ENCODE data around the gene LPCAT1. TPM values are rescaled to one million over a fixed set of nuclear protein-coding genes. Genes with fewer than 3 reads are reported as not detected.

Gene LPCAT1
- total RNA-seq, 2 experiments from 2014 or later: 42.5 to 54.5 TPM

DNA sequence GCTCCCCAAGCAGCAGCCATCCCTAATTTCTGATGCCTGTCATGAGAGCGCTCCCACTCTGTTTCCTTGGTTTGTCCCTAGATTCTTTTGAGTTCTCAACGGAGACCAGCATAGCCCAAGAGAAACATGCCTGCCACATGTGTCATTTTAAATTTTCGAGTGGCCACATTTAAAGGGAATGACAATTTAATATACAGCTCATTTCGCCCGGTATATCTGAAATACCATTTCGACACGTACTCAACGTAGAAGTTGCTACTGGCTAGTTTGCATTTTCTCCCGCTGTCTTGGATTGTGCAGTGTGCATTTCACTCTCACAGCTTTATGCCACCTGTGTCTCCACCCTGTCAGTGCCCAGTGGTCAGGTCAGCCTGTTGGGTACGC lies 21.0 kb downstream of the LPCAT1 start:
- Mint-ChIP-seq H3K27ac (no peak overlapping the region), H3K4me1 (peaks cover 14% of the 10 kb centered on the region), H3K9me3 (ENCODE audit: low read depth) (no peaks in the 10 kb centered on the region), H3K27me3 (no peaks in the 10 kb centered on the region), H3K36me3 (ENCODE audit: low read depth) (peaks cover 8% of the 10 kb centered on the region), H3K4me3 (no peak overlapping the region)
- ChIA-PET POLR2A (interaction anchor here (0.8 to 1.0 kb wide), 2 partner anchors 36 to 117 kb away, joined by 3 read pairs; no protein-coding TSS in a partner anchor), CTCF (interaction anchor here (0.5 kb wide), 1 partner anchor 78 kb away, joined by 3 read pairs; no protein-coding TSS in a partner anchor)
- DNase-seq: no peak
- no peak for ATAC-seq
- intact Hi-C loops (cut with DNase I, micrococcal nuclease): no loop called here

DNA sequence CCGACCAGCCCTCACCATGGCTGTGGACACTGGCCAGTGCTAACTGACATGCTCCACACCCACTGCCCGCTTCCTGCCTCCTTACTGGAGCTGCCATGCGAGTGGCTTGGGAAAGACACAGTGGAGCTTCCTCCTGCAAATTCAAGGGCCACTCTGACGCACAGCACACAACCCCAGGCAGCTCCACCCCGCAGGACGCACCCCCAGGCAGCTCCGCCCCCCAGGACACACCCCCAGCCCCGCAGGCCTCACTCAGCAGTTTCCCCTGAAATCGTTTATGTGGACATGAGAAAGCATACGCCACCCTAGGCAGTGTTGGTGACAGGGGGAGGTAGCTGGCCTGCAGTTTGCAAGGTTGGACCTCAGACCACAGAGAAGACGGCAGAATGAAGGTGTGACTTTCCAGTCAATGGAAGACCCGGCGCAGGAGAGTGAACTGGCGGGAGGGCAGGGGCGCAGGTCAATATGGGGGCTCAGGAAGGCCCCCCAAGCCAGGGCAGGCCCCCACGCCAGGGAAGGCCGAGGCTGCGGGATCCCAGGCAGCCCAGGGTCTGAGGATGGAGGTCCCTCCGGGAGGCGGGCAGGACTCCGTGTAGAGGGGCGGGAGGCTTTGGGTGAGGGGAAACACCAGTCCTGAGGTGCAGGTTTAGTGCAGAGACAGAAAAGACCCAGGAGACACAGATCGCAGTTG lies 21.6 kb downstream of the LPCAT1 start:
- no peaks in the 10 kb centered on the region for H3K27me3 Mint-ChIP-seq
- CTCF ChIA-PET: no interaction called here
- peak; percentile 76 for ATAC-seq
- peaks cover 17% of the 10 kb centered on the region for H3K4me1 Mint-ChIP-seq
- peak; percentile 60 for DNase-seq
- no peaks in the 10 kb centered on the region for H3K9me3 Mint-ChIP-seq (ENCODE audit: low read depth)
- intact Hi-C loops (cut with DNase I, micrococcal nuclease): no loop called here
- no peak overlapping the region for H3K4me3 Mint-ChIP-seq
- POLR2A ChIA-PET: interaction anchor here (0.6 to 0.8 kb wide), 3 partner anchors 10 to 117 kb away, joined by 3 to 8 read pairs (median 3); no protein-coding TSS in a partner anchor
- no peak overlapping the region for H3K27ac Mint-ChIP-seq
- peaks cover 10% of the 10 kb centered on the region for H3K36me3 Mint-ChIP-seq (ENCODE audit: low read depth)

DNA sequence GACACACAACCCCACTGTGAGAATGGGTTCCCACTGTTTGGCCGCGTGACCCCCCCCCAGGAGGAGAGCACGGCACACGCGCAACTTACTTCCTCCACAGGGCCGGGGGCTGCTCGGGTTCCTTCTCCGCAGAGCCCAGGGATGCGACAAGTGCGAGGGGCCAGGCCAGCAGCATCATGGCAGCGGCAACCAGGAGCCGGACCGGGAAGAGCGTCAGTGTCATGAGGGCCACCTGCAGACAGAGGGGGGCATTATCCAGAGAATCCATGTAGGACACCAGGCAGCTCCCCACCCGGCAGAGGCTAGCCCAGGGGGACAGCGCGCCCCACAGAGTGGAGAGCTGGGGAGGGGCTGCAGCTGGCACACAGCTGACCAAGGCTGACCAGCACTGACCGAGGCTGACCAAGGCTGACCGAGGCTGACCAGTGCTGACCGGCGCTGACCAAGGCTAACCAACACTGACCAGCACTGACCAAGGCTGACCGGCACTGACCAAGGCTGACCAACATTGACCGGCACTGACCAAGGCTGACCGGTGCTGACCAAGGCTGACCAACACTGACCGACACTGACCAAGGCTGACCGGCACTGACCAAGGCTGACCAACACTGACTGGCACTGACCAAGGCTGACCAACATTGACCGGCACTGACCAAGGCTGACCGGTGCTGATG lies 22.3 kb downstream of the LPCAT1 start:
- Mint-ChIP-seq H3K27me3 (no peaks in the 10 kb centered on the region), H3K4me1 (peaks cover 22% of the 10 kb centered on the region), H3K36me3 (ENCODE audit: low read depth) (peaks cover 10% of the 10 kb centered on the region), H3K9me3 (ENCODE audit: low read depth) (no peaks in the 10 kb centered on the region), H3K4me3 (no peak overlapping the region), H3K27ac (no peak overlapping the region)
- ChIA-PET CTCF (no interaction called here), POLR2A (interaction anchor here (0.6 kb wide), 1 partner anchor 9 kb away, joined by 8 read pairs; no protein-coding TSS in a partner anchor)
- ATAC-seq (peak; percentile 24), DNase-seq (no peak)
- intact Hi-C loops (cut with DNase I, micrococcal nuclease): no loop called here

DNA sequence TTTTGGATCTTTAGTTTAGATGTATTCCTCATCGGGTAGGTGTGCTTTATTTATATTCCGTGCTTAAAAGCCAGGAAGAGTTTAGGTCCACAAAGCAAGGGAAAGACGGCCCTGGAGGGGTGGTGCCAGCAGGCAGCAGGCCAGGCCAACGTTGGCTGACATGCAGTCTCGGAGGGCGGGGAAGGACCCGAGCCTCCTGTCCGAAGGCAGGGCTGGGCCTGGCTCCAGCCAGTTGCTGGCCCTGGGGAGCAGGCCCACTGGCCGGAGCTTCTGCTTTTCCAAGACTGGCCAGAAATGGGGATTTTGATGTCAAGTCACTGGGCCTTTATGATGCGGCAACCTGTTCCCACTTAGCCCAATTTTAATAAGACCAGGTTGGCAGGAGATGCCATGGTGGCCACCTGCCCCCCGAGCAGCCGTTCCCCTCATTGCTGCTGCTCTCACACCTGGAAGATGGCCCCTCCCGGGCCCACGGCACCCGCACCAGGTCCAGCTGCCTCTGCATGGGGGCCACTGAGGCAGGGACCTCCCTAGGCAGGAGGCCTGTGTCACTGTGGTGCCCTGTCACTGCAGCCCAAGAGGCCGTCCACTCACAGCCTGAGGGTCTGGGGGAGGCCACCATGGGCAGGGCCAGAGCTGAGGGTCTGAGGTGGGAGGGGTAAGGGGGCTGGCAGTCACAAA lies 23.2 kb downstream of the LPCAT1 start:
- no peak overlapping the region for H3K4me3 Mint-ChIP-seq
- DNase-seq: no peak
- CTCF ChIA-PET: interaction anchor here (0.6 to 0.9 kb wide), 2 partner anchors 11 to 1464 kb away, joined by 4 to 5 read pairs; no protein-coding TSS in a partner anchor
- H3K36me3 Mint-ChIP-seq (ENCODE audit: low read depth): peaks cover 11% of the 10 kb centered on the region
- intact Hi-C loops (cut with DNase I, micrococcal nuclease): no loop called here
- peaks cover 28% of the 10 kb centered on the region for H3K4me1 Mint-ChIP-seq
- ATAC-seq: no peak
- H3K27ac Mint-ChIP-seq: no peak overlapping the region
- no peaks in the 10 kb centered on the region for H3K9me3 Mint-ChIP-seq (ENCODE audit: low read depth)
- H3K27me3 Mint-ChIP-seq: no peaks in the 10 kb centered on the region
- POLR2A ChIA-PET: no interaction called here

DNA sequence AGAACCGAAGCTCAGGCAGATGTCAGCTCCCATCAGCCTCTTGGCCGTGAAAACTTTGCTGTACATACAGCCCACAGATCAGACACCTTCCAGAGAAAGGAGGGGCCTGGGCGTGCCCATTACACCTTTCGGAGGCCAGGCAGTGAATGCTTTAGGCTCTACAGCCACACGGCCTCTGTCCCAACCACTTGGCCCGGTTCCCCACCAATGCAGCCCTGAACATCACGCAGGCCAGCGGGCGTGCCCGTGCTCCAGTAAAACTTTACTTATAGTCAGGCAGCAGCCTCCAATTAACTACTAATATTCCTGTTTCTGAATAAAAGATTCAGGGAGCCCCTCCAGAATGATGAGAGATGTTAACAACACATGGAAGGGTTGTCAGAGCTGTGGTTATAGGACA lies 23.9 kb downstream of the LPCAT1 start:
- CTCF ChIA-PET: interaction anchor here (0.9 to 1.3 kb wide), 2 partner anchors 11 to 20 kb away, joined by 4 read pairs; no protein-coding TSS in a partner anchor
- Mint-ChIP-seq H3K27ac (no peak overlapping the region), H3K36me3 (ENCODE audit: low read depth) (peaks cover 15% of the 10 kb centered on the region), H3K4me3 (no peak overlapping the region), H3K9me3 (ENCODE audit: low read depth) (no peaks in the 10 kb centered on the region), H3K27me3 (no peaks in the 10 kb centered on the region), H3K4me1 (peaks cover 35% of the 10 kb centered on the region)
- ATAC-seq (no peak), DNase-seq (no peak)
- POLR2A ChIA-PET: no interaction called here
- intact Hi-C loops (cut with DNase I, micrococcal nuclease): no loop called here

DNA sequence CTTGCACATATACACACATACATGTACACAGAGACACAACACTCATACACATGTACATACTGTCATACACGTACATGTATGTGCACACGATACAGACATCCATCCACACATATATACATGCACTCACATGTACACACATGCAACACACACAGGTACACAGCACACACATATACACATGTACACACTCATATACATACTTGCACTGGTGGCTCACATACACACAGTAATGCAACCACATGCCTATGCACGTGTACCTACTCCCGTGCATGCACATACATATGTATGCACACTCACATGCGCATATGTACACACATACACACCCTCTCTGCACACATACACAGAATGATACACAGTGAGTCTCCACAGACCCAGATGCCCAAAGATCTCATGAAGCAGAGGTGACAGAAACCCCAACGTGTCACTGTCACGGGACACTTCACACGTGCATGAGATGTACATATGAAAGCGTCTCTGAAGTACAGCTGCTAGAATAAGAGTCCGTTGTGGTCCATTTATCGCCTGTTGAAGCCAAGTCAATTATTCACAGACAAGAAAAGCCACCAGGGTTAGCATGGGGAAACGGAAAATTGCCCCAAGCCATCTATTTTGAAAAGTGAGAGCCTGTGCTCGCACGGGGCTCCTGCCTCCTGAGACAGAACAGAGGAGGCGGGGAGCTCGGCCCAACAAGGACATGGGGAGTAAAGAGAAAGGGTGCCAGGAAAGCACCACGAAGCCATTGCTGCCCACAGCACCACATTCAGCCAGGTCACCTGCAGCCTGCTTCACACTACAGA lies 24.9 kb downstream of the LPCAT1 start:
- Mint-ChIP-seq H3K36me3 (ENCODE audit: low read depth) (peaks cover 22% of the 10 kb centered on the region), H3K9me3 (ENCODE audit: low read depth) (no peaks in the 10 kb centered on the region), H3K27ac (no peak overlapping the region), H3K4me3 (no peak overlapping the region), H3K4me1 (peaks cover 33% of the 10 kb centered on the region), H3K27me3 (no peaks in the 10 kb centered on the region)
- intact Hi-C loops (cut with DNase I, micrococcal nuclease): no loop called here
- DNase-seq (no peak), ATAC-seq (no peak)
- ChIA-PET POLR2A (interaction anchor here (0.5 kb wide), 1 partner anchor 17 kb away, joined by 7 read pairs; no protein-coding TSS in a partner anchor), CTCF (interaction anchor here (1.3 kb wide), 1 partner anchor 19 kb away, joined by 4 read pairs; no protein-coding TSS in a partner anchor)

DNA sequence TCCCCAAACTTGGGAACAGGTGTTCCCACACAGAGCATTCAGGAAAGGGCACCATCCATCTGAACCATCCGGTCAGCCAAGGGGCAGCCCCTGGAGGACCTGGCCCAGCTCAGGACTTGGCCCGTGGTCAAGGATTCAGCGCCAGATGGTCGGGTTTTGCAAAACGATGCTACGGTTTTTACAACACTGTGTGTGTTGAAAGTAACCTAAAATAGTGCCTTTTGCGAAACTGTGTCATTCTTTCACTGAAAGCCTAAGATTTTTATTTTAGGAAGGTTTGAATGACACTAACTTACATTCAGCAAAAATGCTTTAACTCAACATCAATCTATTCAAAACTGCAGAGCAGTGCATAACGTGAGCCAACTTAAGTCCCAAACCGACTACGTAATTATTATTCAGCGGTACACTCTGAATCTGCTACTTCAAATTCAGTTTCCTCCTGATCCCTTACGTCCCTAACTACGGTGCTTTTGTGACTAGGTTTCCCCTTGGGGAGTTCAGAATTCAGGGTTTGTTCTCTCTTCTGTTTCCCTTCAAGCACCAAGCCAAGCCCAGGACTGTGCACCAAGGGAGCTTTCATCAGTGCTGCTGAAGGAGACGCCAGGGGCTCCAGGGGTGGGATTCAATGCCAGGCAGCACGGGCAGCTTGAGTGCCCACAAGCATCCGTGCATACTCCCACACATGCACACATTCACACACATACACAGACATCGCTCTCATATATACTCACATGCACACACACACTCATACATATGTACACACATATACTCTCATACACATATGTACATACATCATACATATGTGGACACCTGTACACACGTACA lies 25.8 kb downstream of the LPCAT1 start:
- CTCF ChIA-PET: interaction anchor here (0.6 kb wide), 1 partner anchor 146 kb away, joined by 4 read pairs; no protein-coding TSS in a partner anchor
- no peak overlapping the region for H3K27ac Mint-ChIP-seq
- no peaks in the 10 kb centered on the region for H3K27me3 Mint-ChIP-seq

DNA sequence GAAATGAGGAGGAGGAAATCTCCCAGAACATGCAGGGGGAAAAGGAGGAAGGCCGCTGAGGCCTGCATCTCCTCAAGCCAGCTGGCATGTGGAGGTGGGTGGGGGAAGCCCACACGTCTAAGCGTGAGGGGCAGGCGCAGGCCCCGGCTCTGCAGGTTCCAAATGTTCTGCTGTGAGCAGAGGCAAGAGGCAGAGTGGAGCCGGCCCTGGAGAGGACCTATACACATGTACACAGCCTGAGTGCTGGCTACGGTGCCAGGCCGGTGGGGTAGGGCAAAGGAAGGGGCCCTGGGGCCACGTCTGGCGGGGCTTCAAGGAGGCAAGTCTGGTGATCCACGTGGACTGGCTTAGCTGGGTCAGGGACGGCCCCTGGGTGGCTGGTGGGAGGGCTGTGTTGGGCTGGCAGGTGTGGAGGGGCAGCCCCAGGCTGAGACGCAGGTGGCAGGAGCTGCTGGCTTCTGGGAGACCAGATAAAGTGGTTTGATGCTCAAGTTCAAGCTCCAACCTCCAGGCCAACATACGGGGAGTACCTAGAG lies 26.4 kb downstream of the LPCAT1 start:
- DNase-seq (no peak), ATAC-seq (no peak)
- H3K27me3 Mint-ChIP-seq: no peaks in the 10 kb centered on the region
- no peaks in the 10 kb centered on the region for H3K9me3 Mint-ChIP-seq (ENCODE audit: low read depth)
- H3K27ac Mint-ChIP-seq: no peak overlapping the region
- CTCF ChIA-PET: no interaction called here
- H3K36me3 Mint-ChIP-seq (ENCODE audit: low read depth): peaks cover 32% of the 10 kb centered on the region
- no peak overlapping the region for H3K4me3 Mint-ChIP-seq
- peaks cover 35% of the 10 kb centered on the region for H3K4me1 Mint-ChIP-seq
- POLR2A ChIA-PET: no interaction called here
- intact Hi-C loops (cut with DNase I, micrococcal nuclease): no loop called here

More for the DNA sequence above, 25.8 kb downstream of the LPCAT1 start:
- Mint-ChIP-seq H3K36me3 (ENCODE audit: low read depth) (peaks cover 29% of the 10 kb centered on the region), H3K9me3 (ENCODE audit: low read depth) (no peaks in the 10 kb centered on the region), H3K4me3 (no peak overlapping the region), H3K4me1 (peaks cover 33% of the 10 kb centered on the region)
- POLR2A ChIA-PET: no interaction called here
- intact Hi-C loops (cut with DNase I, micrococcal nuclease): no loop called here
- no peak for DNase-seq
- ATAC-seq: no peak

DNA sequence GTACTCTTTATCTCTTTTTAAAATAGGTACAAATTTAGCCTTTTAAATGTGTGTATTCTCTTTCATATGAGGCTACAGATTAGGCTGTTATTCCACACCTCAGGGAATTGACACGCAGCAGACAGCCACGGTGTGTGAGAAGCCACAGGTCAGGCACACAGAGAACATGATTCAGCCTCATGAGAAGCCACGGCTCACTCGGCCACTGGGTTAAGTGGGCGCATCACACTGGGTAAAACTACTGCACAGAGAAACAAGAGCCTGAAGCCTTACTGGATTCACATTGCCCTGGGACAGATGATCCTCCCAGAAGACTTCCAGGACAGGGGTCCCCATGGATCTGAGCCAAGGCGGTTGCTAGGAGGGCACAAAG lies 28.2 kb downstream of the LPCAT1 start:
- H3K9me3 Mint-ChIP-seq (ENCODE audit: low read depth): no peaks in the 10 kb centered on the region
- ChIA-PET POLR2A (no interaction called here), CTCF (interaction anchor here (0.6 kb wide), 1 partner anchor 26 kb away, joined by 3 read pairs; no protein-coding TSS in a partner anchor)
- peak overlapping the region; percentile 77 for H3K27ac Mint-ChIP-seq
- ATAC-seq (peak; percentile 54), DNase-seq (peak; percentile 37)
- H3K27me3 Mint-ChIP-seq: no peaks in the 10 kb centered on the region
- peaks cover 37% of the 10 kb centered on the region for H3K4me1 Mint-ChIP-seq
- peaks cover 48% of the 10 kb centered on the region for H3K36me3 Mint-ChIP-seq (ENCODE audit: low read depth)
- intact Hi-C loops (cut with DNase I, micrococcal nuclease): no loop called here
- peak overlapping the region; percentile 56 for H3K4me3 Mint-ChIP-seq

DNA sequence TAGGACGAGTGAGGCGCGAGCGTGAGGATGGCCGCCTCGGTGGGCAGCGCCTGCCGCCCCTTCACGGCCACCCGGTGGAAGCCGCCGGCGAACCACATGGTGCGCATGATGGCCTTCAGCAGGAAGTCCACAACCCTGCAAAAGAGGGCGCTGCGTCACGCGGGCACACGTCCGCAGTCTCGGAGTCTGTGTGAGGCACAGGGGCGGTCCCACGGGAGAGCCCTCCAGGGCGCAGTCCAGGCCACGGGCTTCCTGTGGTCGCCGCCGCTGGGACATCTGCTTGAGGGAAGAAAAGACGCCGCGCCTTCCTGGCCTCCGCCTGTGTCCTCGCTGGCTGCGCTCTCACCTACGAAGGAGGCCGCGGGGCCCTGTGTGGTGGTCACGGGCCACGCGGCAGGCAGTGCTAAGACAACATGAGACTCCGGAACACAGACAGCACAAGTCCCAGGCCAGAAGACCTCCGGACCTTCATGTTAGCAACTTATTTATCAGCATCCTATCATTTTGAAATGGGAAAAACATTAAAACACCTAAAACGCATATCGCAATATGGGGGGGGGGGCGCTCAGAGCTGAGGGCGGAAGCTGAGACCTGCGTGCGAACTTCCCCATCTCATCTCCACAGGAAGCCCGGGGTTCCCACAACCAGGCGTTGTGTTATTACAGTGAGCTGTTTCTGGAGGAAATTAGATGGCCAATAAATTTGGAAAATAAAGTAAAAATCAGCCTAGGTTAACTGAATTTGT lies 28.8 kb downstream of the LPCAT1 start:
- H3K27ac Mint-ChIP-seq: peak overlapping the region; percentile 77
- CTCF ChIA-PET: interaction anchor here (0.6 kb wide), 1 partner anchor 27 kb away, joined by 3 read pairs; no protein-coding TSS in a partner anchor
- no peaks in the 10 kb centered on the region for H3K9me3 Mint-ChIP-seq (ENCODE audit: low read depth)
- DNase-seq: peak; percentile 56
- peak; percentile 65 for ATAC-seq
- peaks cover 43% of the 10 kb centered on the region for H3K4me1 Mint-ChIP-seq
- peak overlapping the region; percentile 56 for H3K4me3 Mint-ChIP-seq
- intact Hi-C loops (cut with DNase I, micrococcal nuclease): no loop called here
- POLR2A ChIA-PET: no interaction called here
- no peaks in the 10 kb centered on the region for H3K27me3 Mint-ChIP-seq
- peaks cover 50% of the 10 kb centered on the region for H3K36me3 Mint-ChIP-seq (ENCODE audit: low read depth)
